Measurements from ENCODE around the gene AGPAT4.

The AGPAT4 gene

DNA sequence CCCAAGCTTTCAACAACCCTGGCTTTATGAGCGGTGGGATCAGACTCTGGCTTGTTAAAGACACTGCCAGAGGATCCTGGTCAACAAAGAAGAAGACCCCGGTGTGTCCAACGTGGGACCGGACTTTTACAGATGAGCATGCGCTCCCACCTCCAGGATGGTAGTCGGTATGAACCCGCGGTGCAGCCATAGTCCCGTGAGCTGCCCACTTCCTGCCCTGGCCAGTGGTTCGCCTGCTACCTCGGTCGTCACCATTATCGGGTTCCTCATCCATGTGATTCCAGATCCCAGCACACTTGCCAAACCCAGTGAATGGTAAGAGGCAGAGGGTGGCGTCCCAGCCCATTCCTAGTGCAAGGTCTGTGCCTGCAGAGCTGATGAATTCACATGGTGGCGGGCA is 112.7 kb downstream of the AGPAT4 start:
- no peak for DNase-seq

DNA sequence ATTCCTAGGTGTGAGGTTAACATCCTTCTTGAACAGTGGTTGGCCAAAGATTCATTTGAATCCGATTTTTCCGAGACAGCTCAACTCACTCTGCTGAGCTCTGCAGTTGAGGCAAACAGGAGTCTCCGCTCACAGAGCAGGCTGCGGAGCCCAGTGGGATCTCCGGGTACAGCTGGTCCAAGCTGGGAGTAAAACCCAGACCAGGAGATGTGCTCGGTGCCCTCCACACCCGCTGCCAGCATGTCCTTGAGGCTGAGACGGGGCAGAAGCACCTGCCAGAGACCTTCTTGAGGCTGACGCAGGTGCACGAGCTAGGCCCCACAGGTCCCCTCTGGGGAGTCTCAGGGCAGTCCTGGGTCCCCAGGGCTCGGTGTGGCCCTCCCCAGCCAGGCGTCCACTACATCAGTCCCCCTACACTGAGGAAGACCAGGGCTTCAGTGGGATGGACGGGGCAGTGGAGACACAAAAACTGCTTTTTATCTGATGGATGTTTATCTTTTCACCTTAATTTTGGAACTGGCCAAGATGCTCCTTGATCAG is 119.0 kb downstream of the AGPAT4 start:
- DNase-seq: no peak

DNA sequence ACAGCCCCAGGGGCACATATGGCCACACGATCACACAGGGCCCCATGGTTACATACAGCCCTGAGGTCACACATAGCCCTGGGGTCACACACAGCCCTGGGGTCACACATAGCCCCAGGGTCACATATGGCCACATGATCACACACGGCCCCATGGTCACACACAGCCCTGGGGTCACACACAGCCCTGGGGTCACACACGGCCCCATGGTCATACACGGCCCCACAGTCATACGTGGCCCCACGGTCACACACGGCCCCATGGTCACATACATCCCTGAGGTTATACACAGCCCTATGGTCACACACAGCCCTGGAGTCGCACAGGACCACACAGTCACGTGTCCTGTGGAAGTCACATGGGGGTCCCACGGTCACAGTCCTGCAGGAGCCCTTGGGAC is 120.1 kb downstream of the AGPAT4 start:
- no peak for DNase-seq

DNA sequence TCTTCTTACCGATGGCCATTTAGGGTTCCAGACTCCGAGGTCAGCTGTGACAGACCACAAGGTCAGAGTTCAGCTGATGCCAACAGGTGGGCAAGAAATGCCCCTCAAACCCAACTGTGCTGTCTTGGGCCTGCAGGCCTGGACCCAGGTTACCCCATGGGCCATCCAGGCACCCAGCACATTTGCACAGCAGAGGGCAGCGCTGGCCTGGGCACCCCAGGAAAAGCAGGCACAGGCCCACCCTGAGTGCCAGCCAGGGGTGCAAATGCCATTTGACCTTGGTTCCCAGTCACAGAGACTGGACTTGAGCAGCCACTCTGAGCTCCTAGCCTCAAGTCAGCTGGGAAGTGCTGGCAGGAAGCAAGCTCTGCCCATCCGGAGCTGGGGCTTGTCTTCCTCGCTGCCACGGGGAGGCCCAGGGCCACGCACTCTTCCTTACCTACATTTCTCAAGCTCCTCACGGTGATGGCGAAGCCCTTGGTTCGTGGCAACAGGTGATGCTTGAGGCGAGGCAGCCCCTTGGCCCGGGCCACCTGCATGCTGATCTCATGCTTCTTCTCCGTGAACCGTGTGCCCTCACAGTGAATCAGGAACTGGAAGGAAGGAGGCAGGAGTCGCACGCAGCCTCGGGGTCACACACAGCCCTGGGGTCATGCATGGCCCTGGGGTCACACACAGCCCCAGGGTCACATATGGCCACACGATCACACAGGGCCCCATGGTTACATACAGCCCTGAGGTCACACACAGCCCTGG is 120.8 kb downstream of the AGPAT4 start:
- DNase-seq: no peak

DNA sequence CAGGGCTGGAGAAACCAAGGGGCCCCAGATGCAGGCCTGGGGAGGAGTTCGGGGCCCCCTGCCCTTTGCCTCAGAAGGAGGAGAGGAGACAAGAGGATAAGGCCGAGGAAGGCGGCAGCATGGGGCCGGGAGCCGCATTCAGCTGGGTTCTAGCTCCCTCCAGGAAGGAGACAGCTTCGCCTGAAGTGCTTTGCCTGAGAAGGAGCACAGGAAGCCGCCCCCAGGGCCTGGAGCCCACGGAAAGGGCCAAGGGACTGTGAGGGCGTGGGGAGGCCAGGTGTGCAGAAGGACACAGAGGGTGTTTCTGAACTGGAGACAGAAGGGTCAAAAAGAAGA is 121.4 kb downstream of the AGPAT4 start:
- no peak for DNase-seq

DNA sequence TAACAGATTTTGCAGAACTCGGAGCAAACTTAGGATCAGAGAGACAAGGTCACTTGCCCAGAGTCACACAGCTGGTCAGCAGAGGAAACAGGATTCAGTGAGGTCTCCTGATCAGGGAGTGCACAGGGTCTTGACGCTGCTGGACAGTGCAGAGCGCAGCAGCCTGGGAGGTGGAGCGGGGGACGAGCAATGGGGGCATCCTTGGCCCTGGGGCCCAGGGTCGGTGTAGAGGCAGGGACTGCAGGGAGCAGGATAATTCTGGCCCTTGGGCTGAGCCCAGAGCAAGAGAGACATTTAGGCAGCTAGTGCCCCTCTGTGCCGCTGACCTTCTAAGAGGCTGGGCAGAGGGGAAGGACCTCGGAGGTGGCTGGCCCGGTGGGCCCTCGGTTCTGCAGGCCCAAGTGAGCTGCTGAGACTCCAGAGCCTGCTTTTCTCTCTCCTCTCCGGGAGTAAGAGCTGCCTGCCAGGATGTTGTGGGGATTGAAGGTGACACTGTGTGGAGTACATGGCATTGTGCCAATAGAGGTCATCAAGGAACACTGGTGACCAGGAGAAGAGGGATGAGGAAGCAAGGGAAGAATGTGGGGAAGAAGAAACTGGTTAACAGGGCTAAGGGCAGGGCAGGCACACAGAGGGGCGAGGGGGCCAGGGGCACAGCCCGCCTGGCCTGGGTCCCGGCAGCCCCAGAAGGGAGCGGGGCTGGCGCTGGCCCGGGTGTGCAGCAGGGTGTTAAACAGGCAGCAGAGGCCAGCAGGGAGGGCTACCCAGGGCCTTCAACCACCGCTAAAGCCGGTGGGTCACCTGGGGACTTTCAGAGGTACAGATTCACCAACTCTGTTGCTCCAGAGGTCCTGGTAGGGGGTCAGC is 122.0 kb downstream of the AGPAT4 start:
- no peak for DNase-seq

DNA sequence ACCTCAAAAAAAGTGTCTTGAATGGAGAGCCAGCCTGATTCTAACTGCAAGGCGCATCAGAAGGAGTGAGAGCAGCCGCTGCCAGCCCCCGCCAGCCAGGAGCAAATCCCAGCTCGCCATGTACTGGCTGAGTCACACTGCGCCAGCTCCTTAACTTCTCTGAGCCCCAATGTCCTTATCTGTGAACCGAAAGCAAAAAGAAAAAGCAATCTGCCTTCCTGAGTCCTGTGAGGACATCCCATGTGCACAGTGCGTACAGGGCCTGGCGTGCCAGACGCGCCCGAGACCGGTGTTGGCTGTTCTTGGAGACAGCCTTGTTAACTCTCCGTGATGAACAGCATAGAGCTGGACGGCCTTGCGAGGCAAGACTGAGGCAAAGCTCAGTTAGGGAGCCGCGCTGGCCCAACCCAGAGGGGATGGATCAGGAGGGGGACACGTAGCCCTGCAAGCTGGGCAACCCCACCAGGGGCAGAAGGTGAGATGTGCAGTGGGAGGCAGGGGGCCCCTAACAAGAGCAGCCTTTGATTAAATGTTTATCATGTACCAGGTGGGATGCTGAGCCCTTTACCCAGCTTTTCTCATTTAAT is 122.7 kb downstream of the AGPAT4 start:
- no peak for DNase-seq

- DNase-seq: no peak
Observed at GRCh38 chr6:161150566-161150965, 123.3 kb downstream of the AGPAT4 start.

DNA sequence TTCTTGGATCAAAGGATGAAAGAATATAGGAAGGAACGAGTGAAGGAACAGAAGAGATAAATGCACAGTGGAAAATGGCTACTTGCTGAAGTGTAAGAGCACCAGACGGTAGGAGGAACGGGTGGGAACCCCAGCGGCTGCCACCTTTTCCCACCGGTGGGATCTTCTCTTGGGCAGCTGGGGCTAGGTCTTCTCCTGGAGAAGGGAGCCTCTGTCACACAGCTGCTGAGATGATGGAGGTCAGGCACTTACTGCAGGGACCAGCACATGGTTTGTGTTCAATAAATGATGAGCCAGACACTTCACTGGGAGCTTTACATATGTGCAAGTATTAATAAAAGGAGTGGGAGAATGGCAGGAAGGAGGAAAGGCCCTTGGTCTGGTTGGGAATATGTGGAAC is 123.7 kb downstream of the AGPAT4 start:
- DNase-seq: no peak

GRCh38 chr6:161143663-161144430 is 130.0 kb downstream of the AGPAT4 start:
- no peak for DNase-seq

GRCh38 chr6:161142957-161143296 is 130.9 kb downstream of the AGPAT4 start:
- no peak for DNase-seq

- DNase-seq: peak; percentile 39
Observed at GRCh38 chr6:161141173-161141572, 132.7 kb downstream of the AGPAT4 start.

- no peak for DNase-seq
Observed at GRCh38 chr6:161140554-161140875, 133.3 kb downstream of the AGPAT4 start.

GRCh38 chr6:161139766-161140553 is 133.9 kb downstream of the AGPAT4 start:
- no peak for DNase-seq

- DNase-seq: no peak
Observed at GRCh38 chr6:161139304-161139765, 134.5 kb downstream of the AGPAT4 start.

DNA sequence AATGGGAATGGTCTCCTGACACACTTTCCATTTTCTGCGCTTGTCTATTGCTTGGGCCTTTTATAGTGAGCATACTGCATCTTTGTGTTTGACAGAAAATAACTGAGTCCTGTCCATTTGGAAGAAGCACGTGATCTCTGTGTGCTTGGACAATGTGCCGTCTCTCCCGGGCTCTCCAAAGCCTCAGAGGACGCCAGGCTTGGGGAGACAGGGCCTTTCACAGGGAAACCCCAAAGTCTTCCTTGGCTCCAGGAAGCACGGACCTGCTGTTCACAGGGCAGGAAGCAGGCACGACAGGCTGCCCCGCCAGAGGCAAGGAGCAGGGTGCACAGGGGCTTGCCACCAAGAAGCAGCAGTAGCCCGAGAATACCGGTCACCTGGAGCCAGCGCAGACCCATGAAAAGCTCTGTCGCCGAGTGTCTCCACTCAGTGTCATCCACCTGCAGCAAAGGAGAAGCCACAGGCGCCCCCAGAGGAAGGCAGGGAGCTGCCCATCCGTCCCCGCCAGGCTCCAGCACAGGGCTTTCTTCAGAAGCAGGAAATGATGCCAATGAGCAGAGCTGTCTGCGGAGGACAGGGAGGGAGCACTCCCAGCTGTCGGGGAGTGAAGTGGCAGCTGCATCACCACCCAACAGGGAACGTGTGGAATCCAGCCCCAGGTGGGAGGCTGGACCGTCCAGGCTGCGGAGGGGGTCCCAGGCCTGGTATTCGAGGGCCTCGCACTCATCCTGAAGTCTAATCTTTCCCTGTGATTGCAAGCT is 135.1 kb downstream of the AGPAT4 start:
- no peak for DNase-seq

GRCh38 chr6:161137839-161138542 is 135.9 kb downstream of the AGPAT4 start:
- no peak for DNase-seq

DNA sequence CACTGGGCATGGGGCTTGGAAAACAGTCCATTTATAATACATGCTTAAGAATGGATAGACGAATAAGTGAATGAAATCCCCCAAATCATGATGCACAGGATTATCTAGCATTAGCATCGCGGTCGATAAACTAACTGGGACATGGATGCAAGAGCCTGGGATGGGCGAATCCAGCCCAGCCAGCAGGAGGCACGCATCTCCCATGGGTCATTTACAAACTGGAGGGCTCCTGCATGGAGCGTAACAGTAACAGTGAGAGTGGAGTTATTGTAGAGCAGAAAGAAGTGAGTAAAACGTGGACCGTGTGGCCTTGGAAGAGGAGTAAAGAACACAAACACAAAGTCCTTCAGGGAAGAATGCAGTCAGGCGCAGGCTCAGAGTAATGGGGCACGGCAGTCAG is 136.5 kb downstream of the AGPAT4 start:
- no peak for DNase-seq

- DNase-seq: no peak
Observed at GRCh38 chr6:161136655-161137054, 137.2 kb downstream of the AGPAT4 start.

GRCh38 chr6:161135695-161136591 is 137.9 kb downstream of the AGPAT4 start:
- peak; percentile 45 for DNase-seq
